K562 (cell line): ENCODE data around the gene MDC1. TPM values are rescaled to one million over a fixed set of nuclear protein-coding genes. Genes with fewer than 3 reads are reported as not detected.

ENCODE experiments used
- CHCHD3 ChIP-seq: fragments of 250-450 bp; sonication (Bioruptor Pico); IDR thresholded peaks from 2 replicates; pipeline ENCODE4 v2.1.2; 2022; ENCODE audit warnings: mild to moderate bottlenecking
- E2F3 ChIP-seq: fragments of 250-450 bp; sonication (Bioruptor Pico); IDR thresholded peaks from 2 replicates; pipeline ENCODE4 v1.4.0; 2020; ENCODE audit warnings: mild to moderate bottlenecking
- ETV1 ChIP-seq: fragments of 450-650 bp; conservative IDR thresholded peaks from 2 replicates; pipeline ENCODE4 v1.6.1; 2016; ENCODE audit warnings: missing genetic modification characterization, control low read depth, low read depth, missing compliant biosample characterization
- MECOM ChIP-seq: fragments of 250-450 bp; sonication (Bioruptor Pico); IDR thresholded peaks from 2 replicates; pipeline ENCODE4 v1.8.0; 2022; ENCODE audit warnings: inconsistent platforms
- OTX1 ChIP-seq: fragments of 450-650 bp; formaldehyde crosslinking; IDR thresholded peaks from 2 replicates; pipeline ENCODE4 v1.4.0; 2022; ENCODE audit warnings: mild to moderate bottlenecking
- PML ChIP-seq: IDR thresholded peaks from 2 replicates; pipeline ENCODE4 v1.6.1; 2012; ENCODE audit warnings: low read length, inconsistent platforms
- TRIM28 ChIP-seq: fragments of 450-650 bp; IDR thresholded peaks from 2 replicates; pipeline ENCODE4 v1.6.1; 2017
- U2AF1 ChIP-seq: fragments of 200-400 bp; formaldehyde crosslinking; optimal IDR thresholded peaks from 2 replicates; pipeline ENCODE3; 2017; ENCODE audit warnings: mild to moderate bottlenecking, low read depth, low read length, moderate library complexity
- ZC3H4 ChIP-seq: sonication (generic); formaldehyde crosslinking; IDR thresholded peaks from 2 replicates; pipeline ENCODE4 v1.9.0; 2021; ENCODE audit warnings: missing genetic modification reagents, borderline replicate concordance
- ZNF175 ChIP-seq: fragments of 200-800 bp; sonication (Bioruptor generic); IDR thresholded peaks from 2 replicates; pipeline ENCODE4 v1.6.1; 2016; ENCODE audit warnings: low read depth, mild to moderate bottlenecking, missing genetic modification characterization, missing compliant biosample characterization
- polyA plus RNA-seq, 8 experiments: library from polyadenylated mRNA; depleted of rRNA in 4 of 8; stranded (reverse) in 5 of 8; unstranded in 3 of 8; fragments of >200 nt; fragmentation: Nextera tagmentation in 2 of 8; fragmentation: Illumina TruSeq in 1 of 8; extraction: Ambion mirVana in 2 of 8; extraction: Trizol in 1 of 8; gene quantifications; 2 replicates each; pipeline versions ENCODE4 v1.2.1 to v1.2.3, GENCODE V29; 2011 to 2014; ENCODE audit warnings: inconsistent platforms in 1 of 8, missing spikeins in 1 of 8
- total RNA-seq, 7 experiments: library from RNA; depleted of rRNA in 6 of 7; stranded (reverse); fragments of >200 nt in 6 of 7; fragmentation: Illumina TruSeq in 2 of 7; extraction: Trizol in 2 of 7; gene quantifications; 2 replicates each; pipeline versions ENCODE4 v1.2.1 to v1.2.3, GENCODE V29; 2011 to 2021; ENCODE audit warnings: low replicate concordance in 1 of 7
- TF ChIP-seq, protein P1 (sequence below): fragments of 450-650 bp; IDR thresholded peaks from 2 replicates; pipeline ENCODE4 v1.6.1; 2016; ENCODE audit warnings: mild to moderate bottlenecking, moderate library complexity
- TF ChIP-seq, protein P2 (sequence below): conservative IDR thresholded peaks from 2 replicates; pipeline ENCODE4 v1.6.1; 2011; ENCODE audit warnings: low read depth, mild to moderate bottlenecking, low read length; ENCODE audit not compliant: control insufficient read depth
- TF ChIP-seq, protein P3 (sequence below): fragments of 200-400 bp; formaldehyde crosslinking; IDR thresholded peaks from 2 replicates; pipeline ENCODE4 v1.6.1; 2017; ENCODE audit warnings: mild to moderate bottlenecking, low read depth, low read length, moderate library complexity

MDC1 gene
- total and polyA plus RNA-seq, 9 of the 15 experiments (the other 6 are each of a cell fraction or from before 2014, with no cell fraction given): 8.2 to 114 (median 20.0) TPM

DNA sequence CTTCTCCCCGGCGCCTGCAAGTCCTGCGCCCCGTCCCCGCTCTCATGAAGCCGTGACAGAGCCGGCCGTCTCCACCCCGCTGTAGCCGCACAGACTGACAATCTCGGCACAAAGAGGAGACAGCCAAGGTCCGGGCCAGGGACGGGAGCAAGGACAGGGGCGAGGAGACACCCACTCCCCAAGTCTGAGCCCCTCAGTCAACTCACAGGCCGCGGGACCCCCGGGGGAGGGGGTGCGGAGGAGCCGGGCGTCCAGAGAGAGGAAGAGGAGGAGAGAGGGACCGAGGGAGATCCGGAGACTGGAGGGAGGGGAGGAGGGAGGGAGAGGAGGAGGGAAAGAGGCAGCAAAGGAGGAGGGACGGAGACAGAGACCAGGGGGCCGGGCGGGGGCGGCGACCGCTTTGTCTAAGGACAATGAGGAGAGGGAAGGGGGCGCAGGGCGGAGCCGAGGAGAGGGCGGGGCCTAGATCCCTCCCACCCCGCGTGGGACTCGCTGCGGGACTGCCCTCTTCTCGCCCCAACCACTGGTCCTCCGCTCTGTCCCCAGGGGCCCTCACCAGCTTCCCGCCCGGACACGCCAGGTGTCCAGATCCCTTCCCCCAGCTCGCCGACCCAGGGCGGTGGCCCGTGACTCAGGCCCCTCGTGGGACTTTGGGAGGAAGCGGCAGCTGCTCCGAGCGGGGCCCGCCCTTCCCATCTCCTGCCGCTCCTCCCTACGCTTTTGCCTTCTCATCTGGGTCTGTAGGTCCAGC is 30.0 kb downstream of the MDC1 start (continued):
- TF ChIP-seq E2F3 (CRISPR knock-in tag) (0 out of 2 replicates have a peak, but pooled peaks have one; percentile 56), ZC3H4 (CRISPR knock-in tag) (no peak), CHCHD3 (CRISPR knock-in tag) (no peak; the same call in 1 of the 2 replicates), MECOM (CRISPR knock-in tag) (no peak), PML (peak; percentile 66; the same call in 1 of the 2 replicates), OTX1 (CRISPR knock-in tag) (peak; percentile 76), U2AF1 (no peak), ZNF175 (no peak; the same call in 1 of the 2 replicates), TRIM28 (no peak), ETV1 (tag) (peak; percentile 57)
- TF ChIP-seq, protein P1, sequence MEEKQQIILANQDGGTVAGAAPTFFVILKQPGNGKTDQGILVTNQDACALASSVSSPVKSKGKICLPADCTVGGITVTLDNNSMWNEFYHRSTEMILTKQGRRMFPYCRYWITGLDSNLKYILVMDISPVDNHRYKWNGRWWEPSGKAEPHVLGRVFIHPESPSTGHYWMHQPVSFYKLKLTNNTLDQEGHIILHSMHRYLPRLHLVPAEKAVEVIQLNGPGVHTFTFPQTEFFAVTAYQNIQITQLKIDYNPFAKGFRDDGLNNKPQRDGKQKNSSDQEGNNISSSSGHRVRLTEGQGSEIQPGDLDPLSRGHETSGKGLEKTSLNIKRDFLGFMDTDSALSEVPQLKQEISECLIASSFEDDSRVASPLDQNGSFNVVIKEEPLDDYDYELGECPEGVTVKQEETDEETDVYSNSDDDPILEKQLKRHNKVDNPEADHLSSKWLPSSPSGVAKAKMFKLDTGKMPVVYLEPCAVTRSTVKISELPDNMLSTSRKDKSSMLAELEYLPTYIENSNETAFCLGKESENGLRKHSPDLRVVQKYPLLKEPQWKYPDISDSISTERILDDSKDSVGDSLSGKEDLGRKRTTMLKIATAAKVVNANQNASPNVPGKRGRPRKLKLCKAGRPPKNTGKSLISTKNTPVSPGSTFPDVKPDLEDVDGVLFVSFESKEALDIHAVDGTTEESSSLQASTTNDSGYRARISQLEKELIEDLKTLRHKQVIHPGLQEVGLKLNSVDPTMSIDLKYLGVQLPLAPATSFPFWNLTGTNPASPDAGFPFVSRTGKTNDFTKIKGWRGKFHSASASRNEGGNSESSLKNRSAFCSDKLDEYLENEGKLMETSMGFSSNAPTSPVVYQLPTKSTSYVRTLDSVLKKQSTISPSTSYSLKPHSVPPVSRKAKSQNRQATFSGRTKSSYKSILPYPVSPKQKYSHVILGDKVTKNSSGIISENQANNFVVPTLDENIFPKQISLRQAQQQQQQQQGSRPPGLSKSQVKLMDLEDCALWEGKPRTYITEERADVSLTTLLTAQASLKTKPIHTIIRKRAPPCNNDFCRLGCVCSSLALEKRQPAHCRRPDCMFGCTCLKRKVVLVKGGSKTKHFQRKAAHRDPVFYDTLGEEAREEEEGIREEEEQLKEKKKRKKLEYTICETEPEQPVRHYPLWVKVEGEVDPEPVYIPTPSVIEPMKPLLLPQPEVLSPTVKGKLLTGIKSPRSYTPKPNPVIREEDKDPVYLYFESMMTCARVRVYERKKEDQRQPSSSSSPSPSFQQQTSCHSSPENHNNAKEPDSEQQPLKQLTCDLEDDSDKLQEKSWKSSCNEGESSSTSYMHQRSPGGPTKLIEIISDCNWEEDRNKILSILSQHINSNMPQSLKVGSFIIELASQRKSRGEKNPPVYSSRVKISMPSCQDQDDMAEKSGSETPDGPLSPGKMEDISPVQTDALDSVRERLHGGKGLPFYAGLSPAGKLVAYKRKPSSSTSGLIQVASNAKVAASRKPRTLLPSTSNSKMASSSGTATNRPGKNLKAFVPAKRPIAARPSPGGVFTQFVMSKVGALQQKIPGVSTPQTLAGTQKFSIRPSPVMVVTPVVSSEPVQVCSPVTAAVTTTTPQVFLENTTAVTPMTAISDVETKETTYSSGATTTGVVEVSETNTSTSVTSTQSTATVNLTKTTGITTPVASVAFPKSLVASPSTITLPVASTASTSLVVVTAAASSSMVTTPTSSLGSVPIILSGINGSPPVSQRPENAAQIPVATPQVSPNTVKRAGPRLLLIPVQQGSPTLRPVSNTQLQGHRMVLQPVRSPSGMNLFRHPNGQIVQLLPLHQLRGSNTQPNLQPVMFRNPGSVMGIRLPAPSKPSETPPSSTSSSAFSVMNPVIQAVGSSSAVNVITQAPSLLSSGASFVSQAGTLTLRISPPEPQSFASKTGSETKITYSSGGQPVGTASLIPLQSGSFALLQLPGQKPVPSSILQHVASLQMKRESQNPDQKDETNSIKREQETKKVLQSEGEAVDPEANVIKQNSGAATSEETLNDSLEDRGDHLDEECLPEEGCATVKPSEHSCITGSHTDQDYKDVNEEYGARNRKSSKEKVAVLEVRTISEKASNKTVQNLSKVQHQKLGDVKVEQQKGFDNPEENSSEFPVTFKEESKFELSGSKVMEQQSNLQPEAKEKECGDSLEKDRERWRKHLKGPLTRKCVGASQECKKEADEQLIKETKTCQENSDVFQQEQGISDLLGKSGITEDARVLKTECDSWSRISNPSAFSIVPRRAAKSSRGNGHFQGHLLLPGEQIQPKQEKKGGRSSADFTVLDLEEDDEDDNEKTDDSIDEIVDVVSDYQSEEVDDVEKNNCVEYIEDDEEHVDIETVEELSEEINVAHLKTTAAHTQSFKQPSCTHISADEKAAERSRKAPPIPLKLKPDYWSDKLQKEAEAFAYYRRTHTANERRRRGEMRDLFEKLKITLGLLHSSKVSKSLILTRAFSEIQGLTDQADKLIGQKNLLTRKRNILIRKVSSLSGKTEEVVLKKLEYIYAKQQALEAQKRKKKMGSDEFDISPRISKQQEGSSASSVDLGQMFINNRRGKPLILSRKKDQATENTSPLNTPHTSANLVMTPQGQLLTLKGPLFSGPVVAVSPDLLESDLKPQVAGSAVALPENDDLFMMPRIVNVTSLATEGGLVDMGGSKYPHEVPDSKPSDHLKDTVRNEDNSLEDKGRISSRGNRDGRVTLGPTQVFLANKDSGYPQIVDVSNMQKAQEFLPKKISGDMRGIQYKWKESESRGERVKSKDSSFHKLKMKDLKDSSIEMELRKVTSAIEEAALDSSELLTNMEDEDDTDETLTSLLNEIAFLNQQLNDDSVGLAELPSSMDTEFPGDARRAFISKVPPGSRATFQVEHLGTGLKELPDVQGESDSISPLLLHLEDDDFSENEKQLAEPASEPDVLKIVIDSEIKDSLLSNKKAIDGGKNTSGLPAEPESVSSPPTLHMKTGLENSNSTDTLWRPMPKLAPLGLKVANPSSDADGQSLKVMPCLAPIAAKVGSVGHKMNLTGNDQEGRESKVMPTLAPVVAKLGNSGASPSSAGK: no peak
- TF ChIP-seq, protein P2, sequence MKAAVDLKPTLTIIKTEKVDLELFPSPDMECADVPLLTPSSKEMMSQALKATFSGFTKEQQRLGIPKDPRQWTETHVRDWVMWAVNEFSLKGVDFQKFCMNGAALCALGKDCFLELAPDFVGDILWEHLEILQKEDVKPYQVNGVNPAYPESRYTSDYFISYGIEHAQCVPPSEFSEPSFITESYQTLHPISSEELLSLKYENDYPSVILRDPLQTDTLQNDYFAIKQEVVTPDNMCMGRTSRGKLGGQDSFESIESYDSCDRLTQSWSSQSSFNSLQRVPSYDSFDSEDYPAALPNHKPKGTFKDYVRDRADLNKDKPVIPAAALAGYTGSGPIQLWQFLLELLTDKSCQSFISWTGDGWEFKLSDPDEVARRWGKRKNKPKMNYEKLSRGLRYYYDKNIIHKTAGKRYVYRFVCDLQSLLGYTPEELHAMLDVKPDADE: peak; percentile 92
- TF ChIP-seq, protein P3, sequence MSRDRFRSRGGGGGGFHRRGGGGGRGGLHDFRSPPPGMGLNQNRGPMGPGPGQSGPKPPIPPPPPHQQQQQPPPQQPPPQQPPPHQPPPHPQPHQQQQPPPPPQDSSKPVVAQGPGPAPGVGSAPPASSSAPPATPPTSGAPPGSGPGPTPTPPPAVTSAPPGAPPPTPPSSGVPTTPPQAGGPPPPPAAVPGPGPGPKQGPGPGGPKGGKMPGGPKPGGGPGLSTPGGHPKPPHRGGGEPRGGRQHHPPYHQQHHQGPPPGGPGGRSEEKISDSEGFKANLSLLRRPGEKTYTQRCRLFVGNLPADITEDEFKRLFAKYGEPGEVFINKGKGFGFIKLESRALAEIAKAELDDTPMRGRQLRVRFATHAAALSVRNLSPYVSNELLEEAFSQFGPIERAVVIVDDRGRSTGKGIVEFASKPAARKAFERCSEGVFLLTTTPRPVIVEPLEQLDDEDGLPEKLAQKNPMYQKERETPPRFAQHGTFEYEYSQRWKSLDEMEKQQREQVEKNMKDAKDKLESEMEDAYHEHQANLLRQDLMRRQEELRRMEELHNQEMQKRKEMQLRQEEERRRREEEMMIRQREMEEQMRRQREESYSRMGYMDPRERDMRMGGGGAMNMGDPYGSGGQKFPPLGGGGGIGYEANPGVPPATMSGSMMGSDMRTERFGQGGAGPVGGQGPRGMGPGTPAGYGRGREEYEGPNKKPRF: no peak
